ENCODE data around the gene HSD17B13.
"Not testable (repeated sequence)": the region's sequence is repeated elsewhere in the genome, so short reads cannot be mapped to it uniquely, and the experiment has no call there.

The HSD17B13 gene

DNA sequence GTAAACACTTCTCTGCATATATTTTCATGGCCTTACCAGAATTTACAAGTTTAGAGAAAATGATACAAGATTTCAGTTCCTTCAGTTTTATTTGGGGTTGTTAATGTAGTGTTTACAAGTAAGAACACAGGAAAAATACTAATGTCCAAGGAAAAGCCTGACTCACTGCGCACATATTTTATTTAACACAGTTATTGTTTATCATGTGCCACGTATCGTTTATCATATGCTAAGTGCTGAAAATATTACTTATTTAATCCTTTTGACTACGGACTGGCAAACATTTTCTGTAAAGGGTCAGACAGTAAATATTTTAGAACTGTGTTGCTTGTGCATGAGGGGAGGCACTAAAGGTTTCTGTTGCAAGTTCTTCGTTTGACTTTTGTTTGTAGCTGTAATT lies 794 bp downstream of the HSD17B13 start:
- Histone ChIP-seq H3K27ac (ENCODE audit: low read depth, low read length) (no peak overlapping the region), H3K27me3 (ENCODE audit: control insufficient read depth in 1 of 2, insufficient read depth in 2 of 2, low read length in 2 of 2) (no peaks in the 10 kb centered on the region), H3K4me1 (ENCODE audit: control insufficient read depth in 1 of 2, insufficient read depth in 2 of 2, low read length in 2 of 2) (no peaks in the 10 kb centered on the region), H3K36me3 (ENCODE audit: control insufficient read depth in 1 of 2, insufficient read depth in 2 of 2, low read length in 2 of 2) (no peaks in the 10 kb centered on the region), H3K4me3 (ENCODE audit: low read depth in 1 of 2, low read length in 2 of 2) (no peak overlapping the region), H3K9me3 (ENCODE audit: control insufficient read depth in 1 of 2, low read length in 2 of 2) (no peaks in the 10 kb centered on the region), H3K9ac (ENCODE audit: low read depth in 1 of 2, low read length in 2 of 2) (no peak overlapping the region)

DNA sequence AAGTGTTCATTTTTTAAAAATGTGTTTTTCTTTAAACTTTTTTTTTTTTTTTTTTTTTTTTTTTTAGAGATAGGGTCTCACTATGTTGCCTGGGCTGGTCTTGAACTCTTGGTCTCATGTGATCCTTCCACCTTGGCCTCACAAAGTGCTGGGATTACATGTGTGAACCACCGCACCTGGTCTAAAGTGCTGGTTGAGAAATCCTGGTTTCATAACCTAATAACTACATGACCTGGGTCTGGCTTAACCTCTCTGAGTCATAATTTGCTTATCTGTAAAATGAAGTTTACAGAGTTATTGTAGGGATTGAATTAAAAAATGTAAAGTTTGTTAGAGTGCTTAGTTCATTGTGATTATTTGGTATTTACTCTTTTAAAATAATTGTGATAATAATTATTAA lies 5.2 kb downstream of the HSD17B13 start:
- no peak overlapping the region for H3K4me3 ChIP-seq (ENCODE audit: low read depth in 1 of 2, low read length in 2 of 2)
- H3K4me1 ChIP-seq (ENCODE audit: control insufficient read depth in 1 of 2, insufficient read depth in 2 of 2, low read length in 2 of 2) = no peaks in the 10 kb centered on the region
- H3K36me3 ChIP-seq (ENCODE audit: control insufficient read depth in 1 of 2, insufficient read depth in 2 of 2, low read length in 2 of 2) = no peaks in the 10 kb centered on the region
- no peaks in the 10 kb centered on the region for H3K9me3 ChIP-seq (ENCODE audit: control insufficient read depth in 1 of 2, low read length in 2 of 2)
- H3K27ac ChIP-seq (ENCODE audit: low read depth, low read length) = no peak overlapping the region
- no peaks in the 10 kb centered on the region for H3K27me3 ChIP-seq (ENCODE audit: control insufficient read depth in 1 of 2, insufficient read depth in 2 of 2, low read length in 2 of 2)
- no peak overlapping the region for H3K9ac ChIP-seq (ENCODE audit: low read depth in 1 of 2, low read length in 2 of 2)

DNA sequence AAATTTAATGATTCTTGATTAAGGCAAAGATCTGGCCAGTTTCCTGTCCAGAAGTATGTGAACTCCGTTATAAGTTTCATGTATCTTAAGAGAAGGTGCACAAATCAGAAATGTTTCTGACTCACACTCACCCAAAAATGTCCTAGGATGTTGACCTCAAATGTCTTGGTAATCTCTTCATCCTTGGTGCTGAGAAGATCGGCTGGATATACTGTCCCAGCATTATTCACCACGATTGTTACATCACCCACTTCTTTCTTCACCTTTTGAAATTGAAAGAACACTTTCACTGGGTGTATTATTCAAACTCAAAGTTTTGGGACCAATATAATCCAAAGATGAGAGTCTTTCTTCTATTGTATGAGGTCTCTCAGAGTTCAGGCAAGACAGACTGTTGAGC lies 5.7 kb downstream of the HSD17B13 start:
- H3K27ac ChIP-seq (ENCODE audit: low read depth, low read length) = no peak overlapping the region
- H3K4me3 ChIP-seq (ENCODE audit: low read depth in 1 of 2, low read length in 2 of 2) = no peak overlapping the region
- H3K4me1 ChIP-seq (ENCODE audit: control insufficient read depth in 1 of 2, insufficient read depth in 2 of 2, low read length in 2 of 2) = no peaks in the 10 kb centered on the region
- H3K9ac ChIP-seq (ENCODE audit: low read depth in 1 of 2, low read length in 2 of 2) = no peak overlapping the region
- H3K36me3 ChIP-seq (ENCODE audit: control insufficient read depth in 1 of 2, insufficient read depth in 2 of 2, low read length in 2 of 2) = no peaks in the 10 kb centered on the region
- no peaks in the 10 kb centered on the region for H3K9me3 ChIP-seq (ENCODE audit: control insufficient read depth in 1 of 2, low read length in 2 of 2)
- H3K27me3 ChIP-seq (ENCODE audit: control insufficient read depth in 1 of 2, insufficient read depth in 2 of 2, low read length in 2 of 2) = no peaks in the 10 kb centered on the region

DNA sequence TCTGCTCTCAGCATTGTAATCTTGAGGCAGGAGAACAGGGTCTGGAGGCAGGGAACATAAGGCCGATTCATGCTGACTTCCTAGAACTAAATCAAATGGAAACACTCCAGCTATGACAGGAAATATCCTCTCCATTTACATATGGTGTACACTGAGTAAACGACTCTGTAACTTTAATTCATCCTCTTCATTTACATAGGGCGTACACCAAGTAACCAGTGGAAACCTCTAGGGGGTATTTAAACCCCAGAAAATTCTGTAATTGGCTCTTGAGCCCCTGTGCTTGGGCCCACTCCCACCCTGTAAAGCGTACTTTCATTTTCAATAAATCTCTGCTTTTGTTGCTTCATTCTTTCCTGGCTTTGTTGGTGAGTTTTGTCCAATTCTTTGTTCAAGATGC lies 7.7 kb downstream of the HSD17B13 start:
- not testable (repeated sequence) for H3K36me3 ChIP-seq (ENCODE audit: control insufficient read depth in 1 of 2, insufficient read depth in 2 of 2, low read length in 2 of 2); H3K4me3 ChIP-seq (ENCODE audit: low read depth in 1 of 2, low read length in 2 of 2); H3K27me3 ChIP-seq (ENCODE audit: control insufficient read depth in 1 of 2, insufficient read depth in 2 of 2, low read length in 2 of 2); H3K4me1 ChIP-seq (ENCODE audit: control insufficient read depth in 1 of 2, insufficient read depth in 2 of 2, low read length in 2 of 2); H3K27ac ChIP-seq (ENCODE audit: low read depth, low read length); H3K9ac ChIP-seq (ENCODE audit: low read depth in 1 of 2, low read length in 2 of 2); H3K9me3 ChIP-seq (ENCODE audit: control insufficient read depth in 1 of 2, low read length in 2 of 2)

DNA sequence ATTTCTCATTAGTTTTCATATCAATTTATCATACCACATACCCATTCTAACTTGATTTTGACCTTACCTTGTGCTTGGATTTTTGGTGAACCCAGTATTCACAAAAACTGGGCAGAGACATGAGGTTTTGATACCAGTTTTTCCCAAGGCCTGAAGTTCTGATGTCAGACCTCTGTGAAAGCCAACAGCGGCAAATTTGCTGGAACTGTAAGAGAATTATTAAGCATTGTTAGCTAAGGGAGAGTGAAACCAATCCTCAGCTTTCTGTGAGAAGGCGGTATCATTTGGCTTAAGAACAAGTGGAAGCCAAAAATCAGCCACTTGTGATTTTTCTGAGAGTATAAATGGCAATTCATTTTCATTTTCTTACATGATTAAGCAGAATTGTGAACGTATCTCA lies 8.9 kb downstream of the HSD17B13 start:
- H3K36me3 ChIP-seq (ENCODE audit: control insufficient read depth in 1 of 2, insufficient read depth in 2 of 2, low read length in 2 of 2) = no peaks in the 10 kb centered on the region

DNA sequence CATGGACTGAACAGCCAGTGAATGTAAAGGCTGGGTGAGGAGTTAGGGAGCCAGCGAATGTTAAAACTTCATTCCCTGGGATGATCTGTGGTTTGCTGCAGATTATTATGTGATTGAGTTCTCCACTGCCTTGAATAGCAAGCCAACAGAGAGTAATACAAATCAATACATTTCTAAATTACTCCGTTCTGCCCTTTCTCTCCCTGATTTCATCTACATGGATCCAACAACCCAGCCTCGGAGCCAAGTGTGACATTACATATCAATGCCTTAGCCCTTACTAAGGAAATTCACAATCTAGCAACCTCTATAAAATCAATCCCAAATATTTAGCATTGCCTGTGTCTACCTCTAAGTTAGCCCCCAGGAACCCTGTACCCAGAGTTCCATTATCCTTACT lies 11.0 kb downstream of the HSD17B13 start:
- H3K27me3 ChIP-seq (ENCODE audit: control insufficient read depth in 1 of 2, insufficient read depth in 2 of 2, low read length in 2 of 2) = no peaks in the 10 kb centered on the region
- no peak overlapping the region for H3K27ac ChIP-seq (ENCODE audit: low read depth, low read length)
- no peaks in the 10 kb centered on the region for H3K4me1 ChIP-seq (ENCODE audit: control insufficient read depth in 1 of 2, insufficient read depth in 2 of 2, low read length in 2 of 2)
- no peak overlapping the region for H3K9ac ChIP-seq (ENCODE audit: low read depth in 1 of 2, low read length in 2 of 2)
- H3K4me3 ChIP-seq (ENCODE audit: low read depth in 1 of 2, low read length in 2 of 2) = no peak overlapping the region
- no peaks in the 10 kb centered on the region for H3K36me3 ChIP-seq (ENCODE audit: control insufficient read depth in 1 of 2, insufficient read depth in 2 of 2, low read length in 2 of 2)
- H3K9me3 ChIP-seq (ENCODE audit: control insufficient read depth in 1 of 2, low read length in 2 of 2) = no peaks in the 10 kb centered on the region

More for the DNA sequence above, 8.9 kb downstream of the HSD17B13 start:
- no peaks in the 10 kb centered on the region for H3K4me1 ChIP-seq (ENCODE audit: control insufficient read depth in 1 of 2, insufficient read depth in 2 of 2, low read length in 2 of 2)
- no peak overlapping the region for H3K9ac ChIP-seq (ENCODE audit: low read depth in 1 of 2, low read length in 2 of 2)
- no peaks in the 10 kb centered on the region for H3K9me3 ChIP-seq (ENCODE audit: control insufficient read depth in 1 of 2, low read length in 2 of 2)
- H3K27ac ChIP-seq (ENCODE audit: low read depth, low read length) = no peak overlapping the region
- no peak overlapping the region for H3K4me3 ChIP-seq (ENCODE audit: low read depth in 1 of 2, low read length in 2 of 2)
- H3K27me3 ChIP-seq (ENCODE audit: control insufficient read depth in 1 of 2, insufficient read depth in 2 of 2, low read length in 2 of 2) = no peaks in the 10 kb centered on the region

DNA sequence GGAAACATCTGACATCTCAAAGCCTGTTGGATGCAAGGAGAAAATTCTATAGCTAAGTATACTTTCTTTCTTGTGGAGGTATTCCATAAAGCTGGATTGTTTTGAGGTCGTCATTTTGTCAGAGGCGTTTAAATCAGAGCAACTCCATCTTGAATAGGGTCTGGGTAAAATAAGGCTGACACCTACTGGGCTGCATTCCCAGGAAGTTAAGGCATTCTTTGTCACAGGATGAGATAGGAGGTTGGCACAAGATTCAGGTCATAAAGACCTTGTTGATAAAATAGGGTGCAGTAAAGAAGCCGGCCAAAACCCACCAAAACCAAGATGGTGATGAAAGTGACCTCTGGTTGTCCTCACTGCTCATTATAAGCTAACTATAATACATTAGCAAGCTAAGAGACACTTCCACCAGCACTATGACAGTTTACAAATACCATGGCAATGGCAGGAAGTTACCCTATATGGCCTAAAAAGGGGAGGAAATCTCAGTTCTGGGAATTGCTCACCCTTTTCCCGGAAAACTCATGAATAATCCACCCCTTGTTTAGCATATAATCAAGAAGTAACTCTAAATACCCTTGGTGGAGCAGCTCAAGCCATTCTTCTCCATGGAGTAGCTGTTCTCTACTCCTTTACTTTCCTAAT lies 11.9 kb downstream of the HSD17B13 start:
- Histone ChIP-seq H3K27ac (ENCODE audit: low read depth, low read length) (no peak overlapping the region), H3K9me3 (ENCODE audit: control insufficient read depth in 1 of 2, low read length in 2 of 2) (no peaks in the 10 kb centered on the region), H3K4me1 (ENCODE audit: control insufficient read depth in 1 of 2, insufficient read depth in 2 of 2, low read length in 2 of 2) (no peaks in the 10 kb centered on the region), H3K27me3 (ENCODE audit: control insufficient read depth in 1 of 2, insufficient read depth in 2 of 2, low read length in 2 of 2) (no peaks in the 10 kb centered on the region), H3K9ac (ENCODE audit: low read depth in 1 of 2, low read length in 2 of 2) (no peak overlapping the region), H3K36me3 (ENCODE audit: control insufficient read depth in 1 of 2, insufficient read depth in 2 of 2, low read length in 2 of 2) (no peaks in the 10 kb centered on the region), H3K4me3 (ENCODE audit: low read depth in 1 of 2, low read length in 2 of 2) (no peak overlapping the region)

DNA sequence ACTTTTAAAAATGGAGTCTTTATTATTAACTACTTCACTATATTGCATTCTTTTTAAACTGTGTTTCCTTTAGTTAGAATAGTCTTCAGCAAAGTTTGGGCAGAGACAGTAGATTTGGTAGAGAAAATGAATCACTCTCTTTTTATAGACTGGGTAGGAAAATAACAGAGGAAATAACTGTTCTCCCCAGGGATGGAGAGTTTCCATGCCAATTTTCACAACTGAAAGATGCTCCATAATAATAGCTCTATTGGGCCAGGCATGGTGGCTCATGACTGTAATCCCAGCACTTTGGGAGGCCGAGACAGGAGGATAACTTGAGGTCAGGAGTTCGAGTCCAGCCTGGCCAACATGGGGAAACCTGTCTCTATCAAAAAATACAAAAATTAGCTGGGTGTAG lies 13.1 kb downstream of the HSD17B13 start:
- no peak overlapping the region for H3K9ac ChIP-seq (ENCODE audit: low read depth in 1 of 2, low read length in 2 of 2)
- H3K27ac ChIP-seq (ENCODE audit: low read depth, low read length) = no peak overlapping the region
- H3K36me3 ChIP-seq (ENCODE audit: control insufficient read depth in 1 of 2, insufficient read depth in 2 of 2, low read length in 2 of 2) = no peaks in the 10 kb centered on the region
- H3K4me1 ChIP-seq (ENCODE audit: control insufficient read depth in 1 of 2, insufficient read depth in 2 of 2, low read length in 2 of 2) = no peaks in the 10 kb centered on the region
- no peak overlapping the region for H3K4me3 ChIP-seq (ENCODE audit: low read depth in 1 of 2, low read length in 2 of 2)
- no peaks in the 10 kb centered on the region for H3K27me3 ChIP-seq (ENCODE audit: control insufficient read depth in 1 of 2, insufficient read depth in 2 of 2, low read length in 2 of 2)
- H3K9me3 ChIP-seq (ENCODE audit: control insufficient read depth in 1 of 2, low read length in 2 of 2) = no peaks in the 10 kb centered on the region

DNA sequence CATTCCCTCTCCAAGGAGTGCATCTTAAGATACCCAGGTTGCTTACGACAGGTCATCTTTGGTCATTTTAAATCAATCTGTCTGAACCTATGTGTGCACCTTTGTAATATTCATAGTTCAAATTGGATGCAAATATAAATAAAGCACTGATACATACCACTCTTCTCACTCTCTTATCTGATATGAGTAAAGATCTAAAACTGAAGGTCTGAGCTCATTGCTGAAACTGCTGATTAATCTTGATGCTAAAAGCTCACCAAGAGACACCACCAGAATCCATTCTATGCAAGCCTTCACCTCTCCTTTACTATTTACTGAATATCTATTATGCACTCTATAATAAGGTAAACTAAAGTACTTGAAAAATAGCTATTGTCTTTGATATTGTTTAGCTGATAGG lies 16.6 kb downstream of the HSD17B13 start:
- H3K4me3 ChIP-seq (ENCODE audit: low read depth in 1 of 2, low read length in 2 of 2) = no peak overlapping the region
- H3K4me1 ChIP-seq (ENCODE audit: control insufficient read depth in 1 of 2, insufficient read depth in 2 of 2, low read length in 2 of 2) = no peaks in the 10 kb centered on the region
- H3K27me3 ChIP-seq (ENCODE audit: control insufficient read depth in 1 of 2, insufficient read depth in 2 of 2, low read length in 2 of 2) = no peaks in the 10 kb centered on the region
- H3K9ac ChIP-seq (ENCODE audit: low read depth in 1 of 2, low read length in 2 of 2) = no peak overlapping the region
- no peaks in the 10 kb centered on the region for H3K36me3 ChIP-seq (ENCODE audit: control insufficient read depth in 1 of 2, insufficient read depth in 2 of 2, low read length in 2 of 2)
- no peak overlapping the region for H3K27ac ChIP-seq (ENCODE audit: low read depth, low read length)
- H3K9me3 ChIP-seq (ENCODE audit: control insufficient read depth in 1 of 2, low read length in 2 of 2) = no peaks in the 10 kb centered on the region

DNA sequence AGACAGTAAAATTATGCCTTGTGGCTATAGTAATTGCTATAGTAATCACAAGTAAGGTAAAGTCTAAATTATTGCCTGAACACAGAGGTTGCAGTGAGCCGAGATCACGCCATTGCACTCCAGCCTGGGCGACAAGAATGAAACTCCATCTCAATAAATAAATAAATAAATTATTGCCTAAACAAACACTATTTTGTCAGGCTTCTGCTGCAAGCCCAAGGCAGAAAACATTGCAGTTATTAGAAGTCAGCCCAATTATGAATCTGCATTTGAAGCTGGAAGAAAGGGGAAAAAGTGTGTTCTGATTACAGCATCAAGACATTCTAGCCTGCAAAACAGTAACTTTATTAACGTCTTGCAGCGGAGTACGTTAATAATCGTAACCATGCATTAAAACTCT lies 17.1 kb downstream of the HSD17B13 start:
- no peak overlapping the region for H3K4me3 ChIP-seq (ENCODE audit: low read depth in 1 of 2, low read length in 2 of 2)

More for the DNA sequence above, 17.1 kb downstream of the HSD17B13 start:
- Histone ChIP-seq H3K4me1 (ENCODE audit: control insufficient read depth in 1 of 2, insufficient read depth in 2 of 2, low read length in 2 of 2) (no peaks in the 10 kb centered on the region), H3K27ac (ENCODE audit: low read depth, low read length) (no peak overlapping the region), H3K9me3 (ENCODE audit: control insufficient read depth in 1 of 2, low read length in 2 of 2) (no peaks in the 10 kb centered on the region), H3K36me3 (ENCODE audit: control insufficient read depth in 1 of 2, insufficient read depth in 2 of 2, low read length in 2 of 2) (no peaks in the 10 kb centered on the region), H3K27me3 (ENCODE audit: control insufficient read depth in 1 of 2, insufficient read depth in 2 of 2, low read length in 2 of 2) (no peaks in the 10 kb centered on the region), H3K9ac (ENCODE audit: low read depth in 1 of 2, low read length in 2 of 2) (no peak overlapping the region)
